GM21526 (cell line): ENCODE results near the gene ADGRG1.

Experiments used
- ATAC-seq: cut with Tn5 transposase; IDR thresholded peaks from one replicate; pipeline ENCODE4 v1.9.1; 2021; ENCODE audit warnings: moderate library complexity; ENCODE audit not compliant: unreplicated experiment, low FRiP score

Gene ADGRG1

GRCh38 chr16:57714047-57714446 lies 85.6 kb downstream of the ADGRG1 start:
- ATAC-seq, result no peak
